Chondrocyte (in vitro differentiated cells): Measurements from ENCODE around the gene HMGCR. TPM values are rescaled to one million over a fixed set of nuclear protein-coding genes. Genes with fewer than 3 reads are reported as not detected.

Experiments used
- DNase-seq: peaks from one replicate; pipeline ENCODE4 v3.0.0; 2021; ENCODE audit warnings: mixed read lengths, low spot score
- H3K27ac Mint-ChIP-seq: one replicate; pipeline ENCODE4 v1.8.0; 2021; ENCODE audit warnings: mild to moderate bottlenecking, moderate library complexity, mixed read lengths; ENCODE audit not compliant: unreplicated experiment
- H3K27me3 Mint-ChIP-seq: 2 replicates; pipeline ENCODE4 v1.8.0; 2021; ENCODE audit warnings: low read depth, mixed read lengths
- H3K36me3 Mint-ChIP-seq: 2 replicates; pipeline ENCODE4 v1.8.0; 2021; ENCODE audit warnings: low read depth, mixed read lengths
- H3K4me1 Mint-ChIP-seq: 2 replicates; pipeline ENCODE4 v1.8.0; 2021; ENCODE audit warnings: low read depth, mild to moderate bottlenecking, mixed read lengths
- H3K4me3 Mint-ChIP-seq: one replicate; pipeline ENCODE4 v1.8.0; 2021; ENCODE audit warnings: mild to moderate bottlenecking, moderate library complexity, mixed read lengths; ENCODE audit not compliant: unreplicated experiment
- H3K9me3 Mint-ChIP-seq: 2 replicates; pipeline ENCODE4 v1.8.0; 2021; ENCODE audit warnings: low read depth, mixed read lengths
- total RNA-seq: library from RNA; stranded (reverse); gene quantifications from 3 replicates; pipeline ENCODE4 v1.2.1, GENCODE V29; 2021
- TF ChIP-seq, protein P1 (sequence below): fragments of 200-600 bp; sonication (generic); IDR thresholded peaks from 2 replicates; pipeline ENCODE4 v1.5.0; 2021; ENCODE audit warnings: antibody characterized with exemption, mild to moderate bottlenecking, moderate library complexity

The HMGCR gene
- total RNA-seq, 1 donor from 2014 or later = 73.1 TPM

DNA sequence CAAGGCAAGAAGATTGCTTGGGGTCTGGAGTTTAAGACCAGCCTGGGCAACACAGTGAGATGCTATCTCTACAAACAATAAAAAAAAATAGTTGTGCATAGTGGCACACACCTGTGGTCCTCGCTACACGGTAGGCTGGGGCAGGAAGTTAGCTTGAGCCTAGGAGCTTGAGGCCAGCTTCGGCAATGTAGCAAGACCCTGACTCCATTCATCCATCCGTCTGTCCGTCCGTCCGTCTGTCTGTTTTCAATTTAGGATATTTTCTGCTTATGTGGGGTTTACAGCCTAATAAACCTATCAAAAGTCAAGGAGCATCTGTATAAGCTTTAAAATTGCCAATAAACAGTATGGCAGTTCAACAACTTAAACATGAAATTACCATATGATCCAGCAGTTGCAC, 19.7 kb downstream of the HMGCR start:
- TF ChIP-seq, protein P1, sequence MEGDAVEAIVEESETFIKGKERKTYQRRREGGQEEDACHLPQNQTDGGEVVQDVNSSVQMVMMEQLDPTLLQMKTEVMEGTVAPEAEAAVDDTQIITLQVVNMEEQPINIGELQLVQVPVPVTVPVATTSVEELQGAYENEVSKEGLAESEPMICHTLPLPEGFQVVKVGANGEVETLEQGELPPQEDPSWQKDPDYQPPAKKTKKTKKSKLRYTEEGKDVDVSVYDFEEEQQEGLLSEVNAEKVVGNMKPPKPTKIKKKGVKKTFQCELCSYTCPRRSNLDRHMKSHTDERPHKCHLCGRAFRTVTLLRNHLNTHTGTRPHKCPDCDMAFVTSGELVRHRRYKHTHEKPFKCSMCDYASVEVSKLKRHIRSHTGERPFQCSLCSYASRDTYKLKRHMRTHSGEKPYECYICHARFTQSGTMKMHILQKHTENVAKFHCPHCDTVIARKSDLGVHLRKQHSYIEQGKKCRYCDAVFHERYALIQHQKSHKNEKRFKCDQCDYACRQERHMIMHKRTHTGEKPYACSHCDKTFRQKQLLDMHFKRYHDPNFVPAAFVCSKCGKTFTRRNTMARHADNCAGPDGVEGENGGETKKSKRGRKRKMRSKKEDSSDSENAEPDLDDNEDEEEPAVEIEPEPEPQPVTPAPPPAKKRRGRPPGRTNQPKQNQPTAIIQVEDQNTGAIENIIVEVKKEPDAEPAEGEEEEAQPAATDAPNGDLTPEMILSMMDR = no peak

DNA sequence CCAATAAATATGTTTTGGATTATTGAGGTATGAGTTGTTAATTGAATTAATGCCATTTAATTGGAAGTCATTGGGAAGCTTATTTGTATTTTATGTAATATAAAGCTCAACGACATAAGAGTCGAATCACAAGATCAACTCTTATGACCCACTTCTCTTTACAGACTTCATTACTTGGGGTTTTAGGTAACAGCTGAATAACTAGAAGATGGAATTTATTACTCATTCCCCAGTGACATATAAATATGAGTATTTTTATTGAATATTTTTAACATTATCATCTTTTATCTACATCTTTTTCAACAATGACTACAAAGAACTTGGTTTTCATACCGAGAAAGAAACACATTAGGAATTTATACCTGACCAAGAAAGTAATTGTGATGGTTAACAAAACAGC, 21.1 kb downstream of the HMGCR start:
- DNase-seq = no peak
- TF ChIP-seq, protein P1 = no peak
- H3K27me3 Mint-ChIP-seq = no peaks in the 10 kb centered on the region
- H3K27ac Mint-ChIP-seq = no peak overlapping the region
- no peak overlapping the region for H3K4me3 Mint-ChIP-seq
- H3K9me3 Mint-ChIP-seq = no peaks in the 10 kb centered on the region
- H3K36me3 Mint-ChIP-seq = peaks cover 38% of the 10 kb centered on the region
- H3K4me1 Mint-ChIP-seq = no peaks in the 10 kb centered on the region

More for the DNA sequence above, 19.7 kb downstream of the HMGCR start:
- no peak for DNase-seq
- Mint-ChIP-seq H3K4me1 (no peaks in the 10 kb centered on the region), H3K4me3 (no peak overlapping the region), H3K9me3 (no peaks in the 10 kb centered on the region), H3K27me3 (no peaks in the 10 kb centered on the region), H3K27ac (no peak overlapping the region), H3K36me3 (peaks cover 40% of the 10 kb centered on the region)

DNA sequence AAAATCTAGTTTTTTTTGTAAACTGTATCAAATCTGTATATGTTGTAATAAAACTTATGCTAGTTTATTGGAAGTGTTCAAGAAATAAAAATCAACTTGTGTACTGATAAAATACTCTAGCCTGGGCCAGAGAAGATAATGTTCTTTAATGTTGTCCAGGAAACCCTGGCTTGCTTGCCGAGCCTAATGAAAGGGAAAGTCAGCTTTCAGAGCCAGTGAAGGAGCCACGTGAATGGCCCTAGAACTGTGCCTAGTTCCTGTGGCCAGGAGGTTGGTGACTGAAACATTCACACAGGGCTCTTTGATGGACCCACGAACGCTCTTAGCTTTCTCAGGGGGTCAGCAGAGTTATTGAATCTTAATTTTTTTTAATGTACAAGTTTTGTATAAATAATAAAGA, 24.3 kb downstream of the HMGCR start:
- Mint-ChIP-seq H3K27ac (no peak overlapping the region), H3K36me3 (peaks cover 28% of the 10 kb centered on the region), H3K4me1 (no peaks in the 10 kb centered on the region), H3K9me3 (no peaks in the 10 kb centered on the region), H3K27me3 (no peaks in the 10 kb centered on the region), H3K4me3 (no peak overlapping the region)
- TF ChIP-seq, protein P1 = no peak
- DNase-seq = no peak

DNA sequence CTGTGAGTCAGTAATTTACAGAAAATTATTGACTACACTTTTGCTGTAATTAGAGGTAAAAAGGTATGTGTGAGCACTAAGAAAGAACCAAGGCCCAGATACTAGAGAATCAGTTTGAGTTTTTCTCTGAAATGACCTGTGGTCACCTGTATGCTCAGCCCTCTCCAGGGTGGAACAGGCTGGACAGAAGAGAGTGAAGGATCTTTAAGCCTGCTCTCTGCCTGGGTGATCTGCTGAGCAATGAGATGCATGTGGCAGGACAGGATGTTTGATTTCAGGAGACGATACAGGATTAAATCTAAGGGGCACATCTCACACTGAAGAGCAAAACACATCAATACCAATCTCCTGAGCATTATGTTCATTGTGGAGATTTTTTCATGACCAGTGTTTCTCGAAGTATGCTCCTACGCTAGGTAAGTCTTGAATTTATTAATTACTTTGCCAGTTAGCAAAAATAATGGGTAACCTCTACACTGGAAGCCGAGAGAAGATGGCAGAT, 25.5 kb downstream of the HMGCR start:
- H3K9me3 Mint-ChIP-seq = no peaks in the 10 kb centered on the region
- no peak overlapping the region for H3K27ac Mint-ChIP-seq
- peaks cover 22% of the 10 kb centered on the region for H3K36me3 Mint-ChIP-seq
- no peak overlapping the region for H3K4me3 Mint-ChIP-seq
- TF ChIP-seq, protein P1 = no peak
- DNase-seq = no peak
- peaks cover 8% of the 10 kb centered on the region for H3K4me1 Mint-ChIP-seq
- H3K27me3 Mint-ChIP-seq = no peaks in the 10 kb centered on the region

DNA sequence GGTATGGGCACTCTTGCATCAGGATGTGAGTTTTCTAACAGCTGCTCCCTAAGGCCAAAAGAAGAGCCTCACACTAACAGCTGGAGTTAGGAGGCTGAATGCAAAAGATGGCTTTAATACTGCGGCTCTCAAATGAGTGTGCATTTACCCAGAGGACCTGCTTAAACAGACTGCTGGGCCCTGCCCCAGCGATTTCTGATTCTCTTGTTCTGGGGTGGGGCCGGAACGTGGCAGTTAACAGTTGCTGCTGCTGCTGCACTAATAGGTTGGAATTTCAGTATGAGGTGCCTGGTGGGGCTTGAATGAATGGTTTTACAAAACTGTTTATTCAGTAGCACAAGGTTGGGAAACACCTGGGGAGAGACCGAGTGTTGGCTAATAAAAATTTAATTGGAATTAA, 26.1 kb downstream of the HMGCR start:
- no peak overlapping the region for H3K27ac Mint-ChIP-seq
- TF ChIP-seq, protein P1 = no peak
- no peak overlapping the region for H3K4me3 Mint-ChIP-seq
- no peaks in the 10 kb centered on the region for H3K9me3 Mint-ChIP-seq
- no peaks in the 10 kb centered on the region for H3K27me3 Mint-ChIP-seq
- H3K4me1 Mint-ChIP-seq = peaks cover 9% of the 10 kb centered on the region
- no peak for DNase-seq
- H3K36me3 Mint-ChIP-seq = peaks cover 21% of the 10 kb centered on the region
